GM19035 (cell line): ENCODE results near the gene KANSL1.
"Not testable (repeated sequence)": the region's sequence is repeated elsewhere in the genome, so short reads cannot be mapped to it uniquely, and the experiment has no call there.

Experiments used
- ATAC-seq: cut with Tn5 transposase; IDR thresholded peaks from one replicate; pipeline ENCODE4 v1.9.1; 2021; ENCODE audit not compliant: unreplicated experiment

Gene KANSL1

DNA sequence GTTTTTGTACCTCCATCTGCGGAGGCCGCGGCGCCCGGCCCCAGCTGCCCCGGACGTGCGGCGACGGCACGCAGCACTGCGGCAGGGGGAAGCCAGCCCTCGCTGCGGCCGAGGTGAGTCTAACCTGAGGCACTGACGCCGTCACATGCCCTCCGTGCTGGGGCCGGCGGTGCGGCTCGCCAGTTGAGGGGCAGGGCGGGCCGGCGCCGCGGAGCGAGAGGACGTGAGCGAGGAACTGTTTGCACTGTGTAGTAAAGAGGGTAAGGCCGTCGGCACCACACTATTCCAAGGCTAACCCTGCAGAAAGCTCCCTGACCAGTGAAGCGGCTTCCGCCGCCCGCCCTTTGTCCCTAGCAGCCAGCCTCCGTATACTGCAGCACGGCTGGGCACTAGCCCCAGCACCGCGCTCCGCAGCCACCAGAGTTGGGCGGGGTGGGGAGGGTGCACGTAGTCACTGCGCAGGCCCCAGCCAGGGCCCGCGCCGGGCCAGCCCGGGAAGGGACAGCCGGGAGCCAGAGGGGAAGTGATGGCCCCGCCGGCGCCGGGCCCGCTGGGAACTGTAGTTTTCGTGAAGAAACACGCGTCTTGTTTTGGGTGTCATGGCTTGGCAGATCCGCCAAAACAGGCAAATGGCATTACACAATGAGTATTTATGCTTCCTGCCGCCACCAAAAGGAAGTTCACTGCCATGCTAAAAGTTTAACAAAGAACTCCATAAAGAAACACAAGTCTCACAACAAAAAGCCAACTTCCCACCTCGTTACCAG is 580 bp upstream of the KANSL1 start:
- peak; percentile 61 for ATAC-seq

DNA sequence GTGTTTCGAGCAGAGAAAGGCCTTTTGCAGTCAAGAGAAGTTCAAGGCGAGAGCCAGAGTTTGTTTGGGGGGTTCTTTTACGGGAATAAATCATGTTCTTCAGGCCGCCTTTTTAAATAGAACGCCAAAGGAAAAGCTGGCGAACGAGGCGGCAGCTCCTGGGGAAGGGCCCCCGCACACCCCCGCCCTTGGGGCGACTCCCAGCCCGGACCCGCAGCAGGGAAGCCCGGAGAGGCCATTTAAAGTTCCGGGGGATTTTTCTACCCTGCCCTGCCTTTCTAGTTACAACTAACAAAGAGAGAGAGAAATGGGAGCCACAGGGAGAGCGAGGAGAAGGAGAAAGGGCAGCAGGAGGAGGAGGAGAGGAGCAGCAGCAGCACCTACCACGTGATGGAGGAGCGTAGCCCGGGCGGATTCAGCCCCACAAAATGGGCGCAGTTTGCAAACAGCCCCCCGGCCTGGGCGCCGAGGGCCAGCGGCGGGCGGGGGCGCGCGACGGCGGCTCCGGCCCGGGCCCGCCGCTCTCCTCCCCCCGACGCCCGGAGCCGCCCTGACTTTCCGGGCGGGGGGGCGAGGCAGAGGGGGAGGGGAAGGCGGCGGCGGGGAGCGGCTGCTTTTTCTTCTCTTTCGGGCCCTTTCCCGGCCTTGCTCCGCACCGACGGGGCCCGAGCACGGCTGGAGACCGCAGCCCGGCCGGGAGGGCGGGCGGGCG is 634 bp downstream of the KANSL1 start:
- ATAC-seq = peak; percentile 32

DNA sequence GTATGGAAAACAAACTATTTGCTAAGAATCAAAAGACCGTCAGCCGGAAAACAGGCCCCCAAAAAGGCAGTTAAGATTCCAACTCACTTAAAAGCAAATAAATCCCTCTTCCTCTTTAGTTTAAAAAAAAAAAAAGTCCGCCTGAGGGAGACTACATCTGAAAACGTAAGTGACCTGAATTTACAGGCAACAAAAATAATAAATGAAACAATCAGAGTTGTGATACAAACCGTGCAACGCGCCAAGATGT is 1.1 kb downstream of the KANSL1 start:
- no peak for ATAC-seq

- no peak for ATAC-seq
Observed at GRCh38 chr17:46191322-46192188, 1.7 kb downstream of the KANSL1 start.

- ATAC-seq = no peak
Observed at GRCh38 chr17:46190763-46191162, 2.5 kb downstream of the KANSL1 start.

GRCh38 chr17:46186827-46187235 is 6.4 kb downstream of the KANSL1 start:
- not testable (repeated sequence) for ATAC-seq

DNA sequence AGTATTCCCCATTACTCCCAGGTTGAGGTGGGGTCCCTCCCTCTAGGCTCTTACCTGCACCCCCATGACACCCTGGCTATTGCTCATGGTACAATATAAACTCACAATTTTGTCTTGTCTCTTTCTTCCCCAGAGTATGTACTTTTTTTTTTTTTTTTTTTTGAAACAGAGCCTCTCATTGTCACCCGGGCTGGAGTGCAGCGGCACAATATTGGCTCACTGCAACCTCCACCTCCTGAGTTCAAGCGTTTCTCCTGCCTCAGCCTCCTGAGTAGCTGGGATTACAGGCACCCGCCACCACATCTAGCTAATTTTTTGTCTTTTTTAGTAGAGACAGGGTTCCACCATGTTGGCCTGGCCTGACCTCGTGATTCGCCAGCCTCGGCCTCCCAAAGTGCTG is 8.5 kb downstream of the KANSL1 start:
- no peak for ATAC-seq

GRCh38 chr17:46183383-46183782 is 9.8 kb downstream of the KANSL1 start:
- not testable (repeated sequence) for ATAC-seq

- ATAC-seq = no peak
Observed at GRCh38 chr17:46182961-46183360, 10.3 kb downstream of the KANSL1 start.

- ATAC-seq = no peak
Observed at GRCh38 chr17:46181940-46182339, 11.3 kb downstream of the KANSL1 start.

DNA sequence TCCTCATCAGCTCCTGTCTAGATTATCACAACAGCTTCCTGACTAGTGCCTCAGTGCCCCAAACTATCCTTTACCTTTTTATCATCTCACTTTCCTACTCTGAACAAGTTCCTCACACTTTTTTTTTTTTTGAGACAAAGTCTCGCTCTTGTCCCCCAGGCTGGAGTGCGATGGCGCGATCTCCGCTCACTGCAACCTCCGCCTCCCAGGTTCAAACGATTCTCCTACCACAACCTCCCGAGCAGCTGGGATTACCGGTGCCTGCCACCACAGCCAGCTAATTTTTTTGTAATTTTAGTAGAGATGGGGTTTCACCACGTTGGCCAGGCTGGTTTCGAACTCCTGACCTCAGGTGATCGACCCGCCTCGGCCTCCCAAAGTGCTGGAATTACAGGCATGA is 11.9 kb downstream of the KANSL1 start:
- ATAC-seq = not testable (repeated sequence)

DNA sequence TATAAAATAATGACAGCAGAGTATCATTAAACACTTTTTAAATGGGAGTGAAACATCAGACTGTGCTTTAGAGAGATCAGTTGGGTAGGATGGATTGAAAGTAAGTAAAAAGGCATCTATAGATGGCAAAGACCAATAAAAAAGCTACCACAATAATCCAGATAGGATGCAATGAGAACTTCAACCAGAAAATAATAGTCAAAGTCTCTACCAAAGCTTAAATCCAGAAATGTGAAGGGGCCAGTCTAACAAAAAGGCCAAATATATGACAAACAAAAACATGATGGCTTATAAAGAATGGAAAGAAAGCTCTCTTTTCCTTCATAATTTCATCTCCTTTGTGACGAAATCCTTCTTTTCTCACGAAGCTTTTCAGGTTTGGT is 12.3 kb downstream of the KANSL1 start:
- no peak for ATAC-seq

DNA sequence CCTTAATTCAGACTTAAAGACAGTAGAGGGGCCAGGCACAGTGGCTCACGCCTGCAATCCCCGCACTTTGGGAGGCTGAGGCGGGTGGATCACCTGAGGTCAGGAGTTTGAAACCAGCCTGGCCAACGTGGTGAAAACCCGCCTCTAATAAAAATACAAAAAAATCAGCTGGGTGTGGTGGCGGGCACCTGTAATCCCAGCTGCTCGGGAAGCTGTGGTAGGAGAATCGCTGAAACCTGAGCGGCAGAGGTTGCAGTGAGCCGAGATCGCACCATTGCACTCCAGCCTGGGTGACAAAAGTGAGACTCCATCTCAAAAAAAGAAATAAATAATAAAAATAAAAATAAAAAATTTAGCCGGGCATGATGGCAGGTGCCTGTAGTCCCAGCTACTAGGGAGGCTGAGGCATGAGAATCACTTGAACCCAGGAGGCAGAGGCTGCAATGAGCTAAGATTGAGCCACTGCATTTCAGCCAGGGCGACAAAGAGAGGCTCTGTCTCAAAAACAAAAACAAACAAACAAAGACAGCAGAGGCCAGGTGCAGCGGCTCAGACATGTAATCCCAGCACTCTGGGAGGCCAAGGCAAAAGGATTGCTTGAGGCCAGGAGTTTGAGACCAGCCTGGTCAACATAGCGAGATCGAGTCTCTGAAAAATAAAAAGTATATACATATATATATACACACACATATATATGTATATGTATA is 12.9 kb downstream of the KANSL1 start:
- ATAC-seq = not testable (repeated sequence)

- no peak for ATAC-seq
Observed at GRCh38 chr17:46179375-46179999, 13.7 kb downstream of the KANSL1 start.

GRCh38 chr17:46178550-46179214 is 14.5 kb downstream of the KANSL1 start:
- ATAC-seq = no peak

DNA sequence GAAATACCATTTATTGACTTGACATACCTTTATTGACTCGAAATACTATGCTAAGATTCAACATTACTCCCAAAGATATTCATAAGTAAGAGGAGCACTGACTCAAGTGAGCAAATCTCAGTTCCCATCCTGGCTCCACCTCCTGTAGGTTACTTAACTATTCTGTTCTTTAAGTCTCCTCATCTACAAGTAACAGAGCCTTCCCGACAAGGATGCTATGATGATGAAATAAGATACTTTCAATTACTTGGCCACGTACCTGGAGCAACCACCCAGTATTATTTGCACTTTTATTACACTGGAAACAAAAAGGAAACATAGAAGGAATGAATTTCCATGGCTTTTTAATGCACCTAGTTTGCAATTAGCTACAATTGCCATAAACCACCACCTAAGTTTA is 16.3 kb downstream of the KANSL1 start:
- no peak for ATAC-seq

GRCh38 chr17:46175891-46176290 is 17.3 kb downstream of the KANSL1 start:
- ATAC-seq = no peak

- ATAC-seq = no peak
Observed at GRCh38 chr17:46173153-46173552, 20.1 kb downstream of the KANSL1 start.

GRCh38 chr17:46171939-46172338 is 21.3 kb downstream of the KANSL1 start:
- no peak for ATAC-seq
